DMS79 (cell line): ENCODE measurements around the gene DEGS1.
"Not testable (repeated sequence)": the region's sequence is repeated elsewhere in the genome, so short reads cannot be mapped to it uniquely, and the experiment has no call there.

Experiments
- DNase-seq: peaks from one replicate; lab custom pipeline; 2025; lab: John Stamatoyannopoulos, UW

Gene DEGS1

GRCh38 chr1:224180783-224181452 lies 2.1 kb upstream of the DEGS1 start:
- no peak for DNase-seq

GRCh38 chr1:224181453-224181810 lies 1.6 kb upstream of the DEGS1 start:
- no peak for DNase-seq

- peak; percentile 79 for DNase-seq
Observed at GRCh38 chr1:224182057-224182865, 779 bp upstream of the DEGS1 start.

GRCh38 chr1:224183591-224184312 lies 712 bp downstream of the DEGS1 start:
- DNase-seq: peak; percentile 20

- no peak for DNase-seq
Observed at GRCh38 chr1:224185208-224185607, 2.2 kb downstream of the DEGS1 start.

GRCh38 chr1:224188286-224188685 lies 5.2 kb downstream of the DEGS1 start:
- DNase-seq: no peak

- no peak for DNase-seq
Observed at GRCh38 chr1:224189561-224189960, 6.5 kb downstream of the DEGS1 start.

- no peak for DNase-seq
Observed at GRCh38 chr1:224192082-224192788, 9.2 kb downstream of the DEGS1 start.

- DNase-seq: no peak
Observed at GRCh38 chr1:224193319-224193966, 10.4 kb downstream of the DEGS1 start.

- no peak for DNase-seq
Observed at GRCh38 chr1:224196813-224197600, 14.0 kb downstream of the DEGS1 start.

- DNase-seq: no peak
Observed at GRCh38 chr1:224198572-224198971, 15.5 kb downstream of the DEGS1 start.

GRCh38 chr1:224199679-224200078 lies 16.6 kb downstream of the DEGS1 start:
- DNase-seq: no peak

GRCh38 chr1:224201383-224201782 lies 18.3 kb downstream of the DEGS1 start:
- DNase-seq: no peak

GRCh38 chr1:224201853-224202252 lies 18.8 kb downstream of the DEGS1 start:
- DNase-seq: no peak

- no peak for DNase-seq
Observed at GRCh38 chr1:224203243-224204016, 20.4 kb downstream of the DEGS1 start.

GRCh38 chr1:224205438-224205840 lies 22.4 kb downstream of the DEGS1 start:
- DNase-seq: peak; percentile 18

GRCh38 chr1:224205931-224206538 lies 23.0 kb downstream of the DEGS1 start:
- DNase-seq: not testable (repeated sequence)

- DNase-seq: peak; percentile 47
Observed at GRCh38 chr1:224211206-224211962, 28.3 kb downstream of the DEGS1 start.

- DNase-seq: no peak
Observed at GRCh38 chr1:224212618-224213061, 29.6 kb downstream of the DEGS1 start.
